GM23248 (cell line): ENCODE results near the gene MPZL3. TPM values are rescaled to one million over a fixed set of nuclear protein-coding genes. Genes with fewer than 3 reads are reported as not detected.

Source experiments
- DNase-seq: peaks from one replicate; pipeline ENCODE4 v3.0.0-alpha.2; 2015
- H2AFZ ChIP-seq: fragments of 200-600 bp; sonication (generic); 2 replicates; pipeline ENCODE4 v1.6.1; 2016; ENCODE audit warnings: antibody characterized with exemption
- H3F3A ChIP-seq: fragments of 200-600 bp; sonication (generic); 2 replicates; pipeline ENCODE4 v1.6.1; 2016; ENCODE audit warnings: mild to moderate bottlenecking, antibody characterized with exemption, mixed run types; ENCODE audit not compliant: insufficient read depth
- H3K27ac ChIP-seq: fragments of 200-600 bp; sonication (generic); 2 replicates; pipeline ENCODE4 v1.5.1; 2016; ENCODE audit warnings: mild to moderate bottlenecking
- H3K27me3 ChIP-seq: fragments of 200-600 bp; sonication (generic); replicated peaks from 2 replicates; pipeline ENCODE4 v1.6.1; 2016; ENCODE audit warnings: mild to moderate bottlenecking; ENCODE audit not compliant: insufficient read depth
- H3K36me3 ChIP-seq: fragments of 200-600 bp; sonication (generic); 2 replicates; pipeline ENCODE4 v1.6.1; 2016; ENCODE audit warnings: low read depth, mild to moderate bottlenecking
- H3K4me1 ChIP-seq: fragments of 200-600 bp; sonication (generic); 2 replicates; pipeline ENCODE4 v1.6.1; 2016; ENCODE audit warnings: mild to moderate bottlenecking; ENCODE audit not compliant: insufficient read depth
- H3K4me2 ChIP-seq: fragments of 200-600 bp; sonication (generic); one replicate; pipeline ENCODE4 v1.6.1; 2016; ENCODE audit warnings: mild to moderate bottlenecking; ENCODE audit not compliant: unreplicated experiment
- H3K4me3 ChIP-seq: fragments of 200-600 bp; sonication (generic); 2 replicates; pipeline ENCODE4 v1.5.1; 2016; ENCODE audit warnings: mild to moderate bottlenecking
- H3K79me2 ChIP-seq: fragments of 200-600 bp; sonication (generic); 2 replicates; pipeline ENCODE4 v1.6.1; 2016; ENCODE audit warnings: mild to moderate bottlenecking; ENCODE audit not compliant: insufficient read depth
- H3K9ac ChIP-seq: fragments of 200-600 bp; sonication (generic); 2 replicates; pipeline ENCODE4 v1.6.1; 2016; ENCODE audit warnings: mild to moderate bottlenecking
- H3K9me2 ChIP-seq: fragments of 200-600 bp; sonication (generic); 2 replicates; pipeline ENCODE4 v1.6.1; 2016; ENCODE audit warnings: mixed run types, mild to moderate bottlenecking, moderate library complexity; ENCODE audit not compliant: insufficient read depth
- H3K9me3 ChIP-seq: fragments of 200-600 bp; sonication (generic); one replicate; pipeline ENCODE4 v1.6.1; 2017; ENCODE audit warnings: low read depth
- H4K20me1 ChIP-seq: fragments of 200-600 bp; sonication (generic); 2 replicates; pipeline ENCODE4 v1.6.0; 2016; ENCODE audit not compliant: insufficient read depth
- EZH2 ChIP-seq: fragments of 200-600 bp; sonication (generic); IDR thresholded peaks from 2 replicates; pipeline ENCODE4 v1.6.1; 2018; ENCODE audit warnings: antibody characterized with exemption, mild to moderate bottlenecking; ENCODE audit not compliant: insufficient read depth, poor library complexity, severe bottlenecking
- EZH2phosphoT487 ChIP-seq: fragments of 200-600 bp; sonication (generic); IDR thresholded peaks from 2 replicates; pipeline ENCODE4 v1.6.1; 2018; ENCODE audit warnings: antibody characterized with exemption, moderate library complexity, mild to moderate bottlenecking, low read depth; ENCODE audit not compliant: insufficient read depth
- WGBS, 2 experiments: methylation state at CpG; one replicate each; pipeline ENCODE4 v1.1.6; 2015 to 2017; ENCODE audit warnings: low lambda C conversion rate in 2 of 2, low coverage in 1 of 2; ENCODE audit errors: missing lambda C conversion rate in 2 of 2; 5-methylcytosine and 5-hydroxymethylcytosine counted together
- in situ Hi-C: fragments of 300-500 bp; cut with MboI; formaldehyde crosslinking; loops from 2 replicates; pipeline ENCODE4 v1.15.0; 2020
- polyA plus RNA-seq: library from polyadenylated mRNA; unstranded; fragments of >200 nt; fragmentation: Nextera tagmentation; extraction: Ambion mirVana; gene quantifications from 2 replicates; pipeline ENCODE4 v1.2.1, GENCODE V29; 2016
- total RNA-seq: library from RNA; depleted of rRNA; stranded (reverse); fragments of >200 nt; shearing (Covaris generic); gene quantifications from 2 replicates; pipeline ENCODE4 v1.2.3, GENCODE V29; 2014

MPZL3 gene
- total and polyA plus RNA-seq, 2 experiments from 2014 or later = 0.78 to 1.3 TPM

- no peak overlapping the region for H3K4me2 ChIP-seq
- no peak overlapping the region for H3K27ac ChIP-seq
- WGBS, 2 experiments = 52 to 57% methylated on average over 2 of the region's 2 CpGs
- H3K4me1 ChIP-seq = no peaks in the 10 kb centered on the region
- in situ Hi-C loops = no loop called here
- H3K9me2 ChIP-seq = no peaks in the 10 kb centered on the region
- no peaks in the 10 kb centered on the region for H4K20me1 ChIP-seq
- TF ChIP-seq EZH2 = no peak
- TF ChIP-seq EZH2phosphoT487 = no peak
- peaks cover 27% of the 10 kb centered on the region; the same call in 1 of the 2 replicates for H3K27me3 ChIP-seq
- no peaks in the 10 kb centered on the region for H3K36me3 ChIP-seq
- H3K4me3 ChIP-seq = no peak overlapping the region
- no peaks in the 10 kb centered on the region for H3F3A ChIP-seq
- no peak overlapping the region for H2AFZ ChIP-seq
- no peak for DNase-seq
- no peaks in the 10 kb centered on the region for H3K9me3 ChIP-seq
- H3K79me2 ChIP-seq = no peaks in the 10 kb centered on the region
- H3K9ac ChIP-seq = no peak overlapping the region
Measured at GRCh38 chr11:118294053-118294452, 41.9 kb upstream of the MPZL3 start.

- peak; percentile 16 for DNase-seq
- in situ Hi-C loops = no loop called here
Measured at GRCh38 chr11:118291477-118292135, 39.4 kb upstream of the MPZL3 start.

DNA sequence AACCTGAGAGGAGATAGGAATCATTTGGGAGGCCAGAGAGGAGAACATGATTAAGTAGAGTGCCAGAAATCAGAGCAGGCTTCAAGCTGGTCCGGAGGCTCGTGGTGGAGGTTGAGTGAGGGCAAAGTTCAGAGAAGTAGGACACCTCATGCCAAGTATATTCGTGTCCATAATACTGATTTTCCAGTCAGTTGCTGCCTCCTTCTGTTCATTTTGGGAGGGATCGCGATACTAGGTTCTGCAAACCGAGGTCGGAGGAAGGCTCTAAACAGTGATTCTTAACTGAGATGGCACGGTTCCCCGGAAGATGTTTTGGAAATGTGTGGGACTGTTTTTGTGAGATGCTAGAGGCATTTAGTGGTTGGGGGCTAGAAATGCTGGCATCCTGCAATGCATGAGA is 38.8 kb upstream of the MPZL3 start:
- Histone ChIP-seq H3K9me3 (no peaks in the 10 kb centered on the region), H3K4me3 (no peak overlapping the region), H3K79me2 (no peaks in the 10 kb centered on the region), H3K27ac (no peak overlapping the region), H3K4me2 (no peak overlapping the region), H3K9me2 (no peaks in the 10 kb centered on the region), H3K36me3 (no peaks in the 10 kb centered on the region), H2AFZ (no peak overlapping the region), H3K9ac (no peak overlapping the region), H3F3A (no peaks in the 10 kb centered on the region), H3K27me3 (peaks cover 42% of the 10 kb centered on the region), H3K4me1 (no peaks in the 10 kb centered on the region), H4K20me1 (no peaks in the 10 kb centered on the region)
- in situ Hi-C loops = no loop called here
- peak; percentile 31 for DNase-seq
- WGBS, 2 experiments = 24 to 25% methylated on average over 9 of the region's 9 CpGs
- TF ChIP-seq EZH2phosphoT487 = no peak
- TF ChIP-seq EZH2 = no peak

More at GRCh38 chr11:118291477-118292135, 39.4 kb upstream of the MPZL3 start:
- Histone ChIP-seq H2AFZ (no peak overlapping the region), H3K4me1 (no peaks in the 10 kb centered on the region), H3K9ac (no peak overlapping the region), H3K9me3 (no peaks in the 10 kb centered on the region), H4K20me1 (no peaks in the 10 kb centered on the region), H3K4me2 (no peak overlapping the region), H3K36me3 (no peaks in the 10 kb centered on the region), H3K9me2 (no peaks in the 10 kb centered on the region), H3F3A (no peaks in the 10 kb centered on the region), H3K79me2 (no peaks in the 10 kb centered on the region), H3K27me3 (peaks cover 37% of the 10 kb centered on the region), H3K4me3 (no peak overlapping the region), H3K27ac (no peak overlapping the region)
- WGBS, 2 experiments = 63 to 66% methylated on average over 9 of the region's 9 CpGs
- TF ChIP-seq EZH2phosphoT487 (no peak), EZH2 (no peak)

DNA sequence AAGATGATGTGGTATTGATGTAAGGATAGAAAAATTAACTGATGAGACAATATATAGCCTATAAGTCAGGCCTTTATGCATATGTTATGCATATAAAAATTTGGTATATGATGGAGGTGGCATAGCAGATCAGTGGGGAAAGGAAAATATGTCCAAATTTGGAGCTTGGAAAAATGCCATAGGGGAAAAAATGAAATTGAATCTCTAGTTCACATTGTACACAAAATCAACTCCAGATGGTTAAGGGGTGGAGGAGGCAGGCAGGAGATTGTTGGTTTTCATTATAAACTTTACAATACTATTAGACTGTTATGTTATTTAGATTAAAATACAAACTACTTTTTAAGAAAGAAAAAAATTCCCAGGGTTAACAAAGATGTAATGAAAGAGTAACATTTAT is 37.2 kb upstream of the MPZL3 start:
- Histone ChIP-seq H3K9me3 (no peaks in the 10 kb centered on the region), H3K4me1 (no peaks in the 10 kb centered on the region), H3K27ac (no peak overlapping the region), H3K79me2 (no peaks in the 10 kb centered on the region), H3K9ac (no peak overlapping the region), H3K27me3 (peaks cover 37% of the 10 kb centered on the region), H3K9me2 (no peaks in the 10 kb centered on the region), H3K4me3 (no peak overlapping the region), H3K4me2 (no peak overlapping the region), H3K36me3 (no peaks in the 10 kb centered on the region), H4K20me1 (no peaks in the 10 kb centered on the region), H3F3A (no peaks in the 10 kb centered on the region), H2AFZ (no peak overlapping the region)
- DNase-seq = no peak
- in situ Hi-C loops = no loop called here
- TF ChIP-seq EZH2 (no peak), EZH2phosphoT487 (no peak)
